GM12878 (cell line): Measurements from ENCODE around the gene SLC15A3. TPM values are rescaled to one million over a fixed set of nuclear protein-coding genes. Genes with fewer than 3 reads are reported as not detected.

ENCODE experiments used
- BHLHE40 ChIP-seq, 2 experiments: fragments of 450-650 bp in 1 of 2; IDR thresholded peaks; 2 replicates each; pipeline ENCODE4 v1.6.1; 2011 to 2017; ENCODE audit warnings: low read depth in 2 of 2, borderline replicate concordance in 1 of 2, improper control_type of control experiment in 1 of 2, low read length in 1 of 2, mild to moderate bottlenecking in 1 of 2
- CBX5 ChIP-seq: sonication (generic); IDR thresholded peaks from 2 replicates; pipeline ENCODE4 v1.6.1; 2016; ENCODE audit warnings: low read depth, moderate library complexity, mild to moderate bottlenecking, inconsistent platforms
- CHD1 ChIP-seq: IDR thresholded peaks from 2 replicates; pipeline ENCODE4 v1.6.1; 2012; ENCODE audit warnings: low read depth, low read length, improper control_type of control experiment
- E2F8 ChIP-seq: fragments of 450-650 bp; IDR thresholded peaks from 2 replicates; pipeline ENCODE4 v1.6.1; 2018; ENCODE audit warnings: mild to moderate bottlenecking, low read depth, moderate library complexity; ENCODE audit not compliant: partially characterized antibody
- ESRRA ChIP-seq: IDR thresholded peaks from 2 replicates; pipeline ENCODE4 v1.6.1; 2012; ENCODE audit warnings: mild to moderate bottlenecking, low read length, improper control_type of control experiment
- KLF5 ChIP-seq: fragments of 450-650 bp; IDR thresholded peaks from 2 replicates; pipeline ENCODE4 v1.6.1; 2014; ENCODE audit warnings: mild to moderate bottlenecking; ENCODE audit not compliant: partially characterized antibody
- MLLT1 ChIP-seq: fragments of 450-650 bp; IDR thresholded peaks from 2 replicates; pipeline ENCODE4 v1.6.1; 2016; ENCODE audit warnings: mild to moderate bottlenecking
- REST ChIP-seq: IDR thresholded peaks from 2 replicates; pipeline ENCODE4 v1.6.1; 2012; ENCODE audit warnings: mild to moderate bottlenecking, low read depth, low read length
- SMARCA5 ChIP-seq: fragments of 450-650 bp; IDR thresholded peaks from 2 replicates; pipeline ENCODE4 v1.6.1; 2017; ENCODE audit warnings: mild to moderate bottlenecking
- SP1 ChIP-seq: IDR thresholded peaks from one replicate; pipeline ENCODE4 v1.6.1; 2011; ENCODE audit warnings: low read depth, low read length
- SUPT20H ChIP-seq: IDR thresholded peaks from 2 replicates; pipeline ENCODE4 v1.6.1; 2011; ENCODE audit warnings: low read depth, mild to moderate bottlenecking, low read length, moderate library complexity, borderline replicate concordance; ENCODE audit not compliant: control insufficient read depth
- ZNF217 ChIP-seq: fragments of 450-650 bp; IDR thresholded peaks from 2 replicates; pipeline ENCODE4 v1.6.1; 2017; ENCODE audit warnings: antibody characterized with exemption, mild to moderate bottlenecking
- ZNF274 ChIP-seq: IDR thresholded peaks from one replicate; pipeline ENCODE4 v1.8.0; 2011; ENCODE audit not compliant: insufficient read length, insufficient read depth
- ZNF687 ChIP-seq: fragments of 450-650 bp; IDR thresholded peaks from 2 replicates; pipeline ENCODE4 v1.6.1; 2017; ENCODE audit warnings: mild to moderate bottlenecking, moderate library complexity
- ZSCAN29 ChIP-seq: fragments of 450-650 bp; IDR thresholded peaks from 2 replicates; pipeline ENCODE4 v1.6.1; 2017; ENCODE audit warnings: mild to moderate bottlenecking, moderate library complexity
- polyA plus RNA-seq, 11 experiments: library from polyadenylated mRNA; depleted of rRNA in 4 of 11; unstranded in 6 of 11; stranded (reverse) in 5 of 11; fragments of >200 nt; fragmentation: Nextera tagmentation in 4 of 11; fragmentation: Illumina TruSeq in 1 of 11; extraction: Ambion mirVana in 4 of 11; extraction: Trizol in 1 of 11; gene quantifications; 1 replicate in 1 of 11; 2 replicates in 10 of 11; pipeline versions ENCODE4 v1.2.1 to v1.2.3, GENCODE V29; 2011 to 2016; ENCODE audit warnings: inconsistent platforms in 2 of 11, missing spikeins in 2 of 11, low read depth in 1 of 11
- total RNA-seq, 4 experiments: library from RNA; depleted of rRNA in 3 of 4; stranded (reverse); fragments of >200 nt in 3 of 4; fragmentation: Illumina TruSeq in 1 of 4; extraction: Trizol in 1 of 4; gene quantifications; 2 replicates each; pipeline versions ENCODE4 v1.2.1 to v1.2.3, GENCODE V29; 2013 to 2021

The SLC15A3 gene
- total and polyA plus RNA-seq, 10 of the 15 experiments (the other 5 are each of a cell fraction or from before 2014, with no cell fraction given): 17.7 to 102 (median 55.8) TPM

- TF ChIP-seq ESRRA (no peak), ZNF217 (no peak), CBX5 (no peak), REST (no peak; the same call in 1 of the 2 replicates), SUPT20H (no peak), ZNF687 (peak; percentile 46; the same call in 1 of the 2 replicates), CHD1 (no peak), ZSCAN29 (peak; percentile 99), BHLHE40 (IDR thresholded peaks at IDR 0.05; ENCODE audit: borderline replicate concordance in 1 of 2, low read depth in 2 of 2, low read length in 1 of 2) (peak; percentile 66 to 69), E2F8 (no peak), KLF5 (no peak), SP1 (no peak), ZNF274 (no peak), MLLT1 (0 out of 2 replicates have a peak, but pooled peaks have one; percentile 42), SMARCA5 (peak; percentile 81; the same call in 1 of the 2 replicates)
These were observed 45.6 kb downstream of the SLC15A3 start, which contains the start of gene PRPF19 (continued) for GRCh38 chr11:60906132-60906972.
